Measurements from ENCODE around the gene KIRREL1.

KIRREL1 gene

GRCh38 chr1:157952601-157953000, 40.8 kb upstream of the KIRREL1 start:
- Histone ChIP-seq H3K27ac (no peak overlapping the region), H3K36me3 (no peaks in the 10 kb centered on the region), H3K9me3 (no peaks in the 10 kb centered on the region), H3K4me3 (ENCODE audit: low read depth in 1 of 2, low read length in 1 of 2) (no peak overlapping the region), H3K4me1 (ENCODE audit: control insufficient read depth in 1 of 2, insufficient read depth in 1 of 2, low read depth in 1 of 2, low read length in 1 of 2) (peaks cover 4 to 7% of the 10 kb centered on the region in 2 experiments), H3K27me3 (peaks cover 39% of the 10 kb centered on the region)
- no peak for TF ChIP-seq CTCF (IDR thresholded peaks at IDR 0.05)

DNA sequence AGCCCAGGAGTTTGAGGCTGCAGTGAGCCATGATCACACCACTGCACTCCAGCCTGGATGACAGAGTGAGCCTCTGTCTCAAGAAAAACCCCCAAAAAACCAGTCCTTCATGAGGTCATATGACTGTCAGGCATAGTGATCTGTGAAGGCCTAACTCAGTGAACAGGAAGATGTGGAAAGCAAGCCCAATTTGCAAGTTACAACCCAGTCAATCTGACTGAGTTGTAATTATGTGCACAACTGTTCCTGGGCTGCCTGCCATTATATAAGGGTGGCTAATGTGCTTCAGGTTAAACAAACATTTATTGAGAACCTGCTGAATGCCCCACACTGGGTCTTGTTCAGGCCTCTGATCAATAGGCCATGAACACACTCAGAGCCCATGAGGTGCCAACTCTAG, 38.2 kb upstream of the KIRREL1 start:
- Histone ChIP-seq H3K36me3 (no peaks in the 10 kb centered on the region), H3K27ac (no peak overlapping the region), H3K9me3 (no peaks in the 10 kb centered on the region), H3K4me3 (ENCODE audit: low read depth in 1 of 2, low read length in 1 of 2) (no peak overlapping the region), H3K4me1 (ENCODE audit: control insufficient read depth in 1 of 2, insufficient read depth in 1 of 2, low read depth in 1 of 2, low read length in 1 of 2) (peaks cover 4 to 7% of the 10 kb centered on the region in 2 experiments), H3K27me3 (peaks cover 57% of the 10 kb centered on the region)
- TF ChIP-seq CTCF (IDR thresholded peaks at IDR 0.05), result no peak

- Histone ChIP-seq H3K36me3 (no peaks in the 10 kb centered on the region), H3K9me3 (no peaks in the 10 kb centered on the region), H3K27me3 (peaks cover 57% of the 10 kb centered on the region), H3K27ac (no peak overlapping the region), H3K4me3 (ENCODE audit: low read depth in 1 of 2, low read length in 1 of 2) (no peak overlapping the region), H3K4me1 (ENCODE audit: control insufficient read depth in 1 of 2, insufficient read depth in 1 of 2, low read depth in 1 of 2, low read length in 1 of 2) (peaks cover 4 to 7% of the 10 kb centered on the region in 2 experiments)
- no peak for TF ChIP-seq CTCF (IDR thresholded peaks at IDR 0.05)
These were observed 37.6 kb upstream of the KIRREL1 start for GRCh38 chr1:157955857-157956256.

- no peak for TF ChIP-seq CTCF (IDR thresholded peaks at IDR 0.05)
- no peaks in the 10 kb centered on the region for H3K36me3 ChIP-seq
- peaks cover 56% of the 10 kb centered on the region for H3K27me3 ChIP-seq
- H3K9me3 ChIP-seq, result no peaks in the 10 kb centered on the region
- H3K4me1 ChIP-seq (ENCODE audit: control insufficient read depth in 1 of 2, insufficient read depth in 1 of 2, low read depth in 1 of 2, low read length in 1 of 2), result peaks cover 4 to 7% of the 10 kb centered on the region in 2 experiments
- H3K27ac ChIP-seq, result no peak overlapping the region
- H3K4me3 ChIP-seq (ENCODE audit: low read depth in 1 of 2, low read length in 1 of 2), result no peak overlapping the region
These were observed 36.7 kb upstream of the KIRREL1 start for GRCh38 chr1:157956732-157957131.

DNA sequence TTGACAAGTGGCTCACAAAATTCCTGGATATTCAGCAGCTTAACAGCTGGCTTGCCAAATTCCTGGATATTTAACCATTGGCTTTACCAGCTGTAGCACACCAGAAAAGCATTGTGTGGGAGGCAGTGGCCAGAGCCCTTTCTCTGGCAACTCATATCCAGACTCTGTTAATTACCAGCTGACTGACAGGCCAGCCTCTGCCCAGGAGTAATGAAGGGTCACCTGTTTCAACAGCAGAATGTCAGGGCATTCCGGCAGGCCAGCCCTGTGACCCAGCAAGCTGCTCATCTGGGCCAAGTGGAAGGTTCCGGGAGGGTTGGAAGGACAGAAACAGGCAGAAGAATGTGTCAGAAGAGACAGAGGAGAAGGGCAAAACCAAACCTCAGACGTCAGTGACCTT, 35.2 kb upstream of the KIRREL1 start:
- H3K4me1 ChIP-seq (ENCODE audit: control insufficient read depth in 1 of 2, insufficient read depth in 1 of 2, low read depth in 1 of 2, low read length in 1 of 2), result peaks cover 4 to 7% of the 10 kb centered on the region in 2 experiments
- H3K27ac ChIP-seq, result no peak overlapping the region
- no peaks in the 10 kb centered on the region for H3K9me3 ChIP-seq
- TF ChIP-seq CTCF (IDR thresholded peaks at IDR 0.05), result no peak
- H3K36me3 ChIP-seq, result no peaks in the 10 kb centered on the region
- H3K27me3 ChIP-seq, result peaks cover 70% of the 10 kb centered on the region
- no peak overlapping the region for H3K4me3 ChIP-seq (ENCODE audit: low read depth in 1 of 2, low read length in 1 of 2)

DNA sequence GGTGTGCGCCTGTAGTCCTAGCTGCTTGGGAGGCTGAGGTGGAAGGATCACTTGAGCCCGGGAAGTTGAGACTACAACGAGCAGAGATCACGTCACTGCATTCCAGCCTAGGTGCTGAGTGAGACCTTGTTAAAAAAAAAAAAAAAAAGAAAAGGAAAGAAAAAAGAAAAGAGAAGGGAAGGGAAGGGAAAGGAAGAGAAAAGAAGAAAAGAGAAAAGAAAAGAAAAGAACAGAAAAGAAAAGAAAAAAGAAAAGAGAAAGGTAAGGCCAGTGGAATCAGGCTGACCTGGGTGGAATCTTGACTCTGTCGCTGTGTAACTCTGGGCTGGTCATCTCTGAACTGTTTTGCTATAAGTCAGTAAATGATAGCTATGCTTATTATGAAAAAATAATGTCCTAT, 33.7 kb upstream of the KIRREL1 start:
- H3K27ac ChIP-seq, result no peak overlapping the region
- no peak overlapping the region for H3K4me3 ChIP-seq (ENCODE audit: low read depth in 1 of 2, low read length in 1 of 2)
- H3K27me3 ChIP-seq, result peaks cover 72% of the 10 kb centered on the region
- no peaks in the 10 kb centered on the region for H3K9me3 ChIP-seq
- no peaks in the 10 kb centered on the region for H3K36me3 ChIP-seq
- no peak for TF ChIP-seq CTCF (IDR thresholded peaks at IDR 0.05)
- peaks cover 4 to 7% of the 10 kb centered on the region in 2 experiments for H3K4me1 ChIP-seq (ENCODE audit: control insufficient read depth in 1 of 2, insufficient read depth in 1 of 2, low read depth in 1 of 2, low read length in 1 of 2)

All from neutrophil (primary cell).